HT-29 (cell line): ENCODE measurements around the gene GTF3C5. TPM values are rescaled to one million over a fixed set of nuclear protein-coding genes. Genes with fewer than 3 reads are reported as not detected.
"Not testable (repeated sequence)": the region's sequence is repeated elsewhere in the genome, so short reads cannot be mapped to it uniquely, and the experiment has no call there.

Source experiments
- DNase-seq: peaks from one replicate; pipeline ENCODE4 v3.0.0-alpha.2; 2015; ENCODE audit warnings: low spot score
- total RNA-seq: library from RNA; depleted of rRNA; stranded (reverse); fragments of >200 nt; shearing (Covaris generic); gene quantifications from 2 replicates; pipeline ENCODE4 v1.2.3, GENCODE V29; 2014

Gene GTF3C5
- total RNA-seq, 1 experiment from 2014 or later, result 159 TPM

DNA sequence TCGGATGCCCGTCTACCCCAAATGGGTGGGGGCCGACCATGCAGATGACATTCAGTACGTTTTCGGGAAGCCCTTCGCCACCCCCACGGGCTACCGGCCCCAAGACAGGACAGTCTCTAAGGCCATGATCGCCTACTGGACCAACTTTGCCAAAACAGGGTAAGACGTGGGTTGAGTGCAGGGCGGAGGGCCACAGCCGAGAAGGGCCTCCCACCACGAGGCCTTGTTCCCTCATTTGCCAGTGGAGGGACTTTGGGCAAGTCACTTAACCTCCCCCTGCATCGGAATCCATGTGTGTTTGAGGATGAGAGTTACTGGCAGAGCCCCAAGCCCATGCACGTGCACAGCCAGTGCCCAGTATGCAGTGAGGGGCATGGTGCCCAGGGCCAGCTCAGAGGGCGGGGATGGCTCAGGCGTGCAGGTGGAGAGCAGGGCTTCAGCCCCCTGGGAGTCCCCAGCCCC, 39.7 kb downstream of the GTF3C5 start:
- not testable (repeated sequence) for DNase-seq

DNA sequence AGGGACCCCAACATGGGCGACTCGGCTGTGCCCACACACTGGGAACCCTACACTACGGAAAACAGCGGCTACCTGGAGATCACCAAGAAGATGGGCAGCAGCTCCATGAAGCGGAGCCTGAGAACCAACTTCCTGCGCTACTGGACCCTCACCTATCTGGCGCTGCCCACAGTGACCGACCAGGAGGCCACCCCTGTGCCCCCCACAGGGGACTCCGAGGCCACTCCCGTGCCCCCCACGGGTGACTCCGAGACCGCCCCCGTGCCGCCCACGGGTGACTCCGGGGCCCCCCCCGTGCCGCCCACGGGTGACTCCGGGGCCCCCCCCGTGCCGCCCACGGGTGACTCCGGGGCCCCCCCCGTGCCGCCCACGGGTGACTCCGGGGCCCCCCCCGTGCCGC, 40.2 kb downstream of the GTF3C5 start:
- DNase-seq, result not testable (repeated sequence)

DNA sequence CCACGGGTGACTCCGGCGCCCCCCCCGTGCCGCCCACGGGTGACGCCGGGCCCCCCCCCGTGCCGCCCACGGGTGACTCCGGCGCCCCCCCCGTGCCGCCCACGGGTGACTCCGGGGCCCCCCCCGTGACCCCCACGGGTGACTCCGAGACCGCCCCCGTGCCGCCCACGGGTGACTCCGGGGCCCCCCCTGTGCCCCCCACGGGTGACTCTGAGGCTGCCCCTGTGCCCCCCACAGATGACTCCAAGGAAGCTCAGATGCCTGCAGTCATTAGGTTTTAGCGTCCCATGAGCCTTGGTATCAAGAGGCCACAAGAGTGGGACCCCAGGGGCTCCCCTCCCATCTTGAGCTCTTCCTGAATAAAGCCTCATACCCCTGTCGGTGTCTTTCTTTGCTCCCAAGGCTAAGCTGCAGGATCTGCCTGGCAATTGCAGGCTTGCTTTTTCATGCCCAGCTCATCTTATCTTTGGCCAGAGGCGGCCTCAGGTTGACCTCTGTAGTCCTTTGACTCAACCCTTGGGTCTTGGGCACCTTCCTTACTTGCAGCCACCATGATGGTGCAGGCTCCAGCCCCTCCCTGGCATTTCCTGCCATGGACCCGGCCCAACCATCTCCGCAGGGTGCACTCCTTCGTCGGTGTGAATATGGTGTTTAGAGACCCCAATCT, 40.8 kb downstream of the GTF3C5 start:
- DNase-seq, result no peak

DNA sequence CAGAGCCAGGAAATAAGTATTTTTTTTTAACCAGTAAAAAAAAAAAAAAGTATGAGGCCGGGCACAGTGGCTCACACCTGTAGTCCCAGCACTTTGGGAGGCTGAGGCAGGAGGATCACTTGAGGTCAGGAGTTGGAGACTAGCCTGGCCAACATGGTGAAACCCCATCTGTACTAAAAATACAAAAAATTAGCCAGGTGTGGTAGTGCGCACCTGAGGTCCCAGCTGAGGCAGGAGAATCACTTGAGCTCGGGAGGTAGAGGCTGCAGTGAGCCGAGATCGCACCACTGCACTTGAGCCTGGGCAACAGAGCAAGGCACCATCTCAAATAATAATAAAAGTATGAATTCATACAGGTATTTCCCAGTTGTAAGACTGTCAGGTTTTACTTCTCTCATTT, 41.4 kb downstream of the GTF3C5 start:
- DNase-seq, result not testable (repeated sequence)

GRCh38 chr9:133073086-133074014, 42.6 kb downstream of the GTF3C5 start:
- no peak for DNase-seq

- no peak for DNase-seq
Measured at GRCh38 chr9:133074111-133074651, 43.4 kb downstream of the GTF3C5 start.

DNA sequence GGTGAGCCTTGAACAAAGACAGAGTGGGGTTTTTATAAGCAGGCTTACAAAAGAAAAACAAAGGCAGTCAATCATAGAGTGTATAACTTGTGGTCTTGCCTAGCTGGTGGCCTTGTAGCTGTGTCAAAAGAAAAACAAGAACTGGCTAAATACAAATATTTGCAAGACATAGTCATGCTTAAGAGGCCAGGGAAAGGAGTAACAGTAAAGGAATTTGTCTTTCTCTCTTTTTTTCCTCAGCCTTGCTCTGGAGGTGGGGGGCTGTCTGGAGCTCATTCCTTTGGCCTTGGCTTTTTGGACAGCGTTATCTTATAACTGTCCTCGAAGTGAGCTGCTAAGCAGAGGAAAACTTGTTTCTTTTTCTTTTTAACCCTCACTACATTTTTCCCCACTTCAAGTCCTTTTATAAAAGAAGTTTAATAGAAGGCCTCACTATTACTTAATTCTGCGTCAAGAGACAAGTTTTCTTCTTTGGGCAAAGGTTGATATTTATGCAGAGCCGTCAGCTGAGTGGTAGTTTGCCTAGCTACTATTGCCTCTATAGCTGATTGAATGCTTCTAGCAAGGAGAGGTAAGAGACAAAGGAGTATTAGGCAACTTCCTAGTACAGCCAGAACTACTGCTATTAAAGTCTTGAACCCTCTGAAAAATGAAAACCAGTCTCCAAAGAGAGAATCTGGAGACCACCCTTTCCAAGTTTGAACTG, 45.3 kb downstream of the GTF3C5 start:
- no peak for DNase-seq

DNA sequence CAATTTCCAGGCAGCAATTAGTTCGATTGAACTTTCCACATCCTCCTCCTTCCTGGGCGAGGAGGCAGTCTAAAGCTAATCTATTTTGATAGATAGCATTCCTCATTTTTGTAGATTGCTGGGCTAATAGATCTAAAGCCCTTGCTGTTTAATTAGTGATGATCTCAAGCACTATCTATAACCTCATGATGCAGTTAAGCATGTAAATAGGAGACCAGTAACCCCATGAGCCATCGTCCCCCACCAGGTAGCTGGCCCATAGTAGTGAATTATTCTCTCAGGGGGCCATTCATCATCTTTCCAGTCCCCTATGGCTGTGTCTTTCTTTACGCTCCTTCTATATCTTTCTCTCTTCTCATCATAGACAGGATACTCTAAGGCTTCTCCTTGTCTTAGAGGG, 45.9 kb downstream of the GTF3C5 start:
- DNase-seq, result no peak

DNA sequence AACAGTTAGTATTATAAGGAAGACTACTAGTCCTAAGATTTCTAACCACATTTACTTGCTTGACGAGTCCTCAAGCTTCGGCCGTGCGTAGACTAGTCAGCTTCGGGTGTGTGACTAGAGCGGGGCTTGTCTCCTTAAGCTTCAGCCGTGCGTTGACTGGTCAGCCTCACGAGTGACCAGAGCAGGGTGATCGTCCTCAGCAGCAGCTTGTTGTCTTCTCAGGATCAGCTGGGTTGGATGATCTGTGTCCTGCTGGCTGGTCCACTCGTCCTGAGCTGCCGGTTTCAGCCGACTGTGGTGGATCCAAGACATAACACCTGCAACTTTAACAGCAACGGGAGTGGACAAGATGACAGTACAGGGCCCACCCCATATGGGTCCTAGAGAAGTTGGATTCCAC, 47.7 kb downstream of the GTF3C5 start:
- no peak for DNase-seq

- DNase-seq, result no peak
Measured at GRCh38 chr9:133080161-133080560, 49.4 kb downstream of the GTF3C5 start.

DNA sequence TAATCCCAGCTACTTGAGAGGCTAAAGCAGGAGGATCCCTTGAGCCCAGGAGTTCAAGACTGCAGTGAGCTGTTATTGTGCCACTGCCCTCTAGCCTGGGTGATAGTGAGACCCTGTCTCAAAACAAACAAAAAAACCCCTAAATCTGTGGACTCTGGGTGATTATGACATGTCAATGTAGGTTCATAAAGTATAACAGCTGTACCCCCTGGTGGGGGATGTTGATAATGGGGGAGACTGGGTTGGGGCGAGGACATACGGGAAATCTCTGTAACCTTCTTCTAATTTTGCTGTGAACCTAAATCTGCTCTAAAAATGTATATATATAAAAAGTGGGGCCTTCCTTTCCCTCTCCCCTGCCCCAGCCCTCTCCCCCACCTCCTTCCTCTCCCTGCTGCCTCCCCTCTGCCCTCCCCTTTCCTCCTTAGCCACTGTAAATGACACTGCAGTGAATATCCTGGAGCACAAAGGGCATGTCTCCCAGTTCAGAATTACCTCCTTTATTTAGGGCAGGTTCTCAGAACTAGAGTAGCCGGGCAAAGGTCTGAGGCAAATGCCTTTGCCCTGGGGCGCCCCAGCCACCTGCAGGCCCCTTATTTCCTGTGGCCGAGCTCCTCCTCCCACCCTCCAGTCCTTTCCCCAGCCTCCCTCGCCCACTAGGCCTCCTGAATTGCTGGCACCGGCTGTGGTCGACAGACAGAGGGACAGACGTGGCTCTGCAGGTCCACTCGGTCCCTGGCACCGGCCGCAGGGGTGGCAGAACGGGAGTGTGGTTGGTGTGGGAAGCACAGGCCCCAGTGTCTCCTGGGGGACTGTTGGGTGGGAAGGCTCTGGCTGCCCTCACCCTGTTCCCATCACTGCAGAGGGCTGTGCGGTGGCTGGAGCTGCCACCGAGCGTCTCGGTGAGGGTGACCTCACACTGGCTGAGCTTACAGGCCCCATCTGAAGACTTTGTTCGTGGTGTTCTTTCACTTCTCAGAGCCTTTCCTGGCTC, 50.3 kb downstream of the GTF3C5 start:
- not testable (repeated sequence) for DNase-seq

- DNase-seq, result not testable (repeated sequence)
Measured at GRCh38 chr9:133081957-133082644, 51.3 kb downstream of the GTF3C5 start.

DNA sequence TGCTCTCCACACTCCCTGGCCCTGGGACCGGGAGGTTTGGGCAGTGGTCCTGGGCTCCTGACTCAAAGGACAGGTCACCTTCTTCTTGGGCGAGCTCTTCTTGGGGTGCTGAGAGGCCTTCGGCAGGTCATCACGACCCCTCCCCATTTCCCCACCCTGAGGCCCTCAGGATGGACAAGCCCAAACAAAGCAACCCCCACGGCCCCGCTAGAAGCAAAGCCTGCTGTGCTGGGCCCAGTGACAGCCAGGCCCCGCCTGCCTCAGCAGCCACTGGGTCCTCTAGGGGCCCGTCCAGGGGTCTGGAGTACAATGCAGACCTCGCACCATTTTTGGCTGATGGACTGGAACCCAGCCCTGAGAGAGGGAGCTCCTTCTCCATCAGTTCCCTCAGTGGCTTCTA, 52.9 kb downstream of the GTF3C5 start:
- not testable (repeated sequence) for DNase-seq

- DNase-seq, result not testable (repeated sequence)
Measured at GRCh38 chr9:133086212-133086860, 55.5 kb downstream of the GTF3C5 start.

DNA sequence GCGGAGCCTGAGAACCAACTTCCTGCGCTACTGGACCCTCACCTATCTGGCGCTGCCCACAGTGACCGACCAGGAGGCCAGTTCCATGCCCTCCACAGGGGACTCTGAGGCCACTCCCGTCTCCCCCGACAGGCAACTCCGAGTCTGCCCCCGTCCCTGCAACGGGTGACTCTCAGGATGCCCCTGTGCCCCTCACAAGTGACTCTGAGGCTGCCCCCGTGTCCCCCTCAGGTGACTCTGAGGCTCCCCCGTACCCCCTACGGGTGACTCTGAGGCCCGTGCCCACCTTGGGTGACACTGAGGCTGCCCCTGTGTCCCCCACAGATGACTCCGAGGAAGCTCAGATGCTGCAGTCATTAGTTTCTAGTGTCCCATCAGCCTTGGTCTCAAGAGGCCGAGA, 56.1 kb downstream of the GTF3C5 start:
- no peak for DNase-seq

GRCh38 chr9:133087429-133088145, 56.8 kb downstream of the GTF3C5 start:
- DNase-seq, result no peak

GRCh38 chr9:133088146-133088750, 57.5 kb downstream of the GTF3C5 start:
- no peak for DNase-seq

DNA sequence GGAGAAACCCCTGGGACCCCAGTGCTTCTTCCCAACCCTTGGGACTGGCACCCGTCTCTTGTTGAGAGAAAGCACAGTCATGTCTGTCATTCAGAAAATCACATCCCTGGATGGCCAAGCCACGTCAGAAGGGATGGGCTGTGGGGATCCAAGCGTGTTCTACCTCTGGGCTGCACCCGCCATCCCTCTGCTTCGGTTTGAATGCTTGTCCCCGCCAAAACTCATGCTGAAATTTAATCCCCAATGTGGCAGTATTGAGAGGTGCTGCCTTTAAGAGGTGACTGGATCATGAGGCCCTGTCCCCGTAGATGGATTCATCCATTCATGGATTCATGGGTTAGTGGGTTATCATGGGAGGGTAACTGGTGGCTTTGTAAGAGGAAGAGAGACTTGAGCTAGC, 58.0 kb downstream of the GTF3C5 start:
- no peak for DNase-seq
